GM12864 (cell line): ENCODE measurements around the gene SLFN5.
"Not testable (repeated sequence)": the region's sequence is repeated elsewhere in the genome, so short reads cannot be mapped to it uniquely, and the experiment has no call there.

Source experiments
- DNase-seq: peaks from one replicate; pipeline ENCODE4 v3.0.0-alpha.2; 2011; ENCODE audit warnings: low read depth
- H3K4me3 ChIP-seq: 2 replicates; pipeline ENCODE4 v1.5.1; 2011; ENCODE audit warnings: mild to moderate bottlenecking, low read depth, low read length, control low read depth
- CTCF ChIP-seq: IDR thresholded peaks from 2 replicates; pipeline ENCODE4 v1.5.1; 2011; ENCODE audit warnings: low read depth, mild to moderate bottlenecking, moderate library complexity, low read length, control low read depth, inconsistent platforms; ENCODE audit errors: missing control alignments

The SLFN5 gene

GRCh38 chr17:35214631-35215273, 28.1 kb upstream of the SLFN5 start:
- H3K4me3 ChIP-seq = no peak overlapping the region
- no peak for DNase-seq
- TF ChIP-seq CTCF = no peak

- TF ChIP-seq CTCF = no peak
- no peak overlapping the region for H3K4me3 ChIP-seq
- DNase-seq = no peak
These were observed 25.8 kb upstream of the SLFN5 start for GRCh38 chr17:35217107-35217506.

GRCh38 chr17:35218915-35219314, 24.0 kb upstream of the SLFN5 start:
- H3K4me3 ChIP-seq = no peak overlapping the region
- no peak for TF ChIP-seq CTCF
- DNase-seq = no peak

- no peak for TF ChIP-seq CTCF
- no peak overlapping the region for H3K4me3 ChIP-seq
- DNase-seq = no peak
These were observed 20.4 kb upstream of the SLFN5 start for GRCh38 chr17:35222452-35222851.

- TF ChIP-seq CTCF = no peak
- no peak for DNase-seq
- no peak overlapping the region for H3K4me3 ChIP-seq
These were observed 18.4 kb upstream of the SLFN5 start for GRCh38 chr17:35224436-35224835.

GRCh38 chr17:35227546-35227945, 15.3 kb upstream of the SLFN5 start:
- DNase-seq = no peak
- H3K4me3 ChIP-seq = no peak overlapping the region
- no peak for TF ChIP-seq CTCF

GRCh38 chr17:35229638-35230037, 13.2 kb upstream of the SLFN5 start:
- no peak for TF ChIP-seq CTCF
- no peak overlapping the region for H3K4me3 ChIP-seq
- no peak for DNase-seq

GRCh38 chr17:35234315-35234714, 8.6 kb upstream of the SLFN5 start:
- not testable (repeated sequence) for H3K4me3 ChIP-seq, DNase-seq
